Fibroblast of skin of right quadriceps (primary cell): ENCODE results near the gene PMEPA1.

Source experiments
- DNase-seq: peaks from one replicate; pipeline ENCODE4 v3.0.0-alpha.2; 2013

PMEPA1 gene

DNA sequence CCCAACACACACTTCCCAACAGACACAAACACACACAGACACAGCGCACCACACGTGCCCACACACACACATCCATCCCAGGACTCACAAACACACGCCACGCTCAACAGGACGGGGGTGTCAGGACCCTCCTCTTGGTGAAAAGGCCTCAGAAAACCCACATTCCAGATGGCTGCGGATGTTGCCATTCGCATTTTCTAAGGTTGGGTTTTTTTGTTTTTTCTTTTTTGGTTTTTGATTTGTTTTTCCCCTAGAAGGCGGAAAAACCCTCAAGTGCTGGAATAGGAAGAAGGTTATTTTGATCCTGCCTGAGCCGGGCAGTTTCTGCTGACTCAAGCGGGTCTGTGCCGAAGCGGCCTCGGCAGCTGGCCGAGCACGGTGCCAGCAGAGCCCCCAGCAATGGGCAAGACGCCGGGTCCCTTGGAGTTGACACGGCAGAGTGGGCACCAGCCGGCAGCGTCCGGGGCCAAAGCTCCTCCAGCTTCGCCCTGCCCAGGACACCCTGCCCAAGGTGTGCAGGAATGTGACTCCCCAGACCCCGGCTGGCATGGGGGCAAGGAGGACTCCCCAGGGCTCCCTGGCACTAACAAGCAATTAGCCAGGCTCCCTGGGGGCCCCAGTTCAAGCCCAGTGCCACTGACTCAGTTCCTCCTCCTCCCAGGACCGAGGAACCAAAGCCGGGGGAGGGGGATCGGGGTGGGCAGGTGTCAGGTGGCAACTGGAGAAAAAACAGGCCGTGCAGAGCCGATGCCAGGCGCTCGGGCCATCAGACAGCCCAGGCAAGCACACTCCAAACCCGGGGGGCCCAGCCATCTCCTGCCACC lies 48.7 kb downstream of the PMEPA1 start:
- no peak for DNase-seq

DNA sequence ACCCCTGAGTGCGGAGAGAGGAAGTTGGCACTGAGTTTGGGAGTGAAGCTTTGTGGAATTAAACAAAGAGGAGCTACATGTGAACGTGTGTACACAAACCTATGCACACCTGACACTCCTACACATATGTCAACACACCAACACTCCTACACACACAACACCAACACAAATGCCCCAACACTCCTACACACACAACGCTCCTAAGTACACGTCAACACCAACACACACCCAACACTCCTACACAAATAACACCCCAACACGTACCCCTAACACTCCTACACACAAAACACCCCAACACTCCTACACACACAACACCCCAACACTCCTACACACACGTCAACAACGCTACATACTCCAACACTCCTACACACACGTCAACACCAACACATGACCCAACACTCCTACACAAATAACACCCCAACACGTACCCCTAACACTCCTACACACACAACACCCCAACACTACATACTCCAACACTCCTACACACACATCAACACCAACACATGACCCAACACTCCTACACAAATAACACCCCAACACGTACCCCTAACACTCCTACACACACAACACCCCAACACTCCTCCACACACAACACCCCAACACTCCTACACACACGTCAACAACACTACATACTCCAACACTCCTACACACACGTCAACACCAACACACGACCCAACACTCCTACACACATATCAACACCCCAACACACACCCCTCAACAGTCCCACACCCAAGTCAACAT lies 49.5 kb downstream of the PMEPA1 start:
- no peak for DNase-seq

DNA sequence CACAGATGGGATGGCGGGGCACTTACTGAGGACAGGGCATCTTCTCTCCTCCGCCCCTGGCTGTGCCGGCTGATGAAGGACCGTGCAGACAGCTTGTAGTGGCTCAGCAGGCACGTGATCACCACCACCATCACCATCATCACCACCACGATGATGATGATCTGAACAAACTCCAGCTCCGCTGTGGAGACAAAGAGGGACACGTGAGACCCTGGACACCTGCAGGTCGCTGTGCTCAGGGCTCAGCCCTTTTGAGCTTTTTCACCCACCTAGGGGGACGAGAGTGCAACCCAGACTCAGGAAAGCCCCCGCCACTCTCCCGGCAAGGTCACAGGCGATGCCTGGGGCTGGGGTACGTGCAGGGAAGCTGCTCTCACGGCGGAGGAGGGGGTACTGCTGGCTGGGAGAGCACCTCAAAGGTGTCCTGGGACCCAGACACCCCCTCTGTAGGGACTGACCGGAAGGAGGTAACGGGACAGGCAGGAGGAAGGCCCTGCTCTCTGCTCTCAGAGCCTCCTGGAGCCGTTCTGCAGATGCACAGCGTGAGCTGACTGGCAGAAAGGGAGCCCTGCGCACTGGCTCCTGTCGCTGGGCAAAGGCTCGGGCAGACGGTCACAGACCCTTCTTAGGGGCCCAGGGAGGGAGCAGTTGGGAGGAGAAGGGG lies 50.2 kb downstream of the PMEPA1 start:
- no peak for DNase-seq

DNA sequence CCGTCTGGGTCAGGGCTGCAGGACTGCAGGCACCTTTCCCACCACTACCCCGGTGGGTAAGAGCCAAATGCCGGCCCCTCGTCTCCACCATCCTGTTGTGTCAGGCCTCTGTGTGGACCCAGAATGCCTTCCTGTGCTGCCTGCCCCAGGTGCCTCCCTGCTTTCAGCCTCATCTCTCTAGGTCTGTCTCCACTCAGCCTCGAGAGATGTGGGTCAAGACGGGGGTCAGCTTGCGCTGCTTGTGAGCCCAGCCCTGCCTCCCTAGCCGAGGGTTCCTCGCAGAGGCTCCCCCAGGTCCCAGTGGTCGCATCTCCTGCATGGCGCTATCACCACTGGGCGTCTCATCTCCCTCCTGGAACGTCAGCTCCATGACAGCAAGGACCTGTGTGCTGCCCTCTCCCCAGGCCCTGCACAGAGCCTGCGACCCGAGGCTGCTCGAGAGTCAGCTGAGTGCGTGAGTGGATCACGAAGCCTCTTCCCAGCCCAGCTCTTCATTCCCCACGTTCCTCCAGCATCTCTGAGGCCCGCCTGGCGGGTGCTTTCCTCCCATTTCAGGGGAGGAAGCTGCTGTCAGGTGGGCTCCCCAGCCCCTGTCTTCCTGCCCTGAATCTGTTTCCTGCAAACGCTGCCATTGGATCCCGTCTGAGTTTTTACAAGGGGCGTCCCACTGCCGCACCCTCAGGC lies 50.8 kb downstream of the PMEPA1 start:
- DNase-seq, result no peak

DNA sequence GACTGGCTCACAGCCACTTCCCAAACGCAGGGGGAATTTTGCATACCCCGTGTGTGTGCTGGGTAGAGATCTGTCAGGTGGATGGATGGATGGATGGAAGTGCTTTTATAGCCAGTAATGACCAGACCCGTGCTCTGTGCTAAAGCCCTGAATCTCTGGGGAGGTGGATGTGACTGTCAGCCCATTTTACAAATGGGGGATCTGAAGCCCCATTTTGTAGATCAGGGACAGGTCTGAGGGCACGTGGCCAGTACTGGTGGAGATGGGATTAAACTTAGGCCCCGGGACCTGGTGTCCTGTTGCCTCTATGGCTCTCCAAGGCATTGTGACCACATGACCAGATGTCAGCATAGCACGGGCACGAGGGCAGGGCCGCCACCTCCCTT lies 51.4 kb downstream of the PMEPA1 start:
- no peak for DNase-seq

DNA sequence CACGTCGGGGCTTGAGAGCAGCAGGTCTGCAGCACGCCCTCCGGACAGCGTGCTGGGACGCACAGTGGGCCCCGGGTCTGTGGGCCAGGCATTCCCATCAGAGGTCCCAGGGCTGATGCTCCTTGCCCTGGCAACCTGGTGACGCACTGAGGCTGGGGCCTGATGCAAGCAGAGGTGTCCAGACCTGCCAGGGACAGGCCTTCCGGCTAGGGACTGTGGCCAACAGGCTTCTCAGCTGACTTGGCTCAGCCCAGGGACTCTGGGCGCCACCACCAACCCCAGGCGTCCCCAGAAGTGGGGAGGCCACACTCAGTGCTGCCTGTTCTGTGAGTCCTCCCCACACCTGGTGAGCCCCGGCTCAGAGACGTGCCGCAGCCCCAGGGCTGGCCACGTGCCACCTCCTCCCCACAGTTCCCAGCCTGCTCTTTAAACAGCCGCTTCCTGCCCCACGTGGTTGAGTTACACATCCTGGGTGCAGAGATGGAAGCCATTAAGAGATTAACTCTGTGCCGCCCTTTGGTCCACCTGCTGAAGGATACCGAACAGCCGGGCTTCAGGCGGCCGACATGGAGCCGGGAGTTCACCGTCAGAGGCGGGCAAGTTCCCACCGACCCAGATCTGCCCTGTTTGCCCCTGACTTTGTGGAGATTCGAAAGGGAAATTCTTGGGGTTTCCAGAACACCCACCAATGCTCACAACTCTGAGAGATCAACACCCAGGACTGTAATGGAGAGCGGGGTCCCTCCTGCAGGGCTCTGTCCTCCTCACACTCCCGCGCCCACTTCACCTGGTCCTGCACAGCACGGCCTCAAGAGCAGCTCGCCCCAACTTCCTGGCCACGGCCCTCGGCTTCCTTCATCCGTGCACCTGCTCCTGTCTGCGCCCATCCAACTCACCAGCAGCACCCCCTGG lies 52.0 kb downstream of the PMEPA1 start:
- DNase-seq, result no peak

DNA sequence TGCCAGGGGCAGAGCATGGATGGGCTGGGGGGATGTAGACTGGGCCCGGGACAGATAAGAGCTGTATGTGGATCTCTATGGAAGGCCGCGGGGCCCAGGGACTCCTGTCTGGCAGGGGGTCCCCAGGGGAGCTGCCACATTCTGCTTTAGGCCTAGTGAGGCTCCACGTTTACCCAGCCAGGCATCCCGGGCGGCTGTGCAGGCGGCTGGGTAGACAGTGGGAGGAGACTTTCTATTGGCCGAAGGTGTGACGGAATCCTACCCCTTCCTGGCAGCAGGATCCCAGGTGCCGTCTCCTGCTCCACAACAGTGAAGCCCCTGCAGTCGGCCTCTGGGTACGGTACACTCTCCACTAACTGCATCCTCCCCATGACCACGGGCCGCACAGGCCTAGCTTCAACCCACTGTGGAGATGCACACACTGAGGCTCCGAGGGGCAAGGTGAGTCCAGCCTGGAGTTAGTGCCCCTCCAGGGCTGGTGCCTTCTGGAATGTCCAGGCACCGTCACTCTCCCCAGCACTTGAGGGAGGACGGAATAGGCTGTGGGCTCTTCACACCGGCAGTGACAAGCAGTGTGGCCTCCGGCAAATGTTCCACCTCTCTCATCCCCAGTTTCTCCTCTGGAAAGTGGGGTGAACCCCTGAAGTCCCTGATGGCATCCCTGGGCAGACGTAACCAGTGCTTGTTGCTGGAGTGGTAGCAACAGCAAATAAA lies 52.8 kb downstream of the PMEPA1 start:
- DNase-seq, result no peak

DNA sequence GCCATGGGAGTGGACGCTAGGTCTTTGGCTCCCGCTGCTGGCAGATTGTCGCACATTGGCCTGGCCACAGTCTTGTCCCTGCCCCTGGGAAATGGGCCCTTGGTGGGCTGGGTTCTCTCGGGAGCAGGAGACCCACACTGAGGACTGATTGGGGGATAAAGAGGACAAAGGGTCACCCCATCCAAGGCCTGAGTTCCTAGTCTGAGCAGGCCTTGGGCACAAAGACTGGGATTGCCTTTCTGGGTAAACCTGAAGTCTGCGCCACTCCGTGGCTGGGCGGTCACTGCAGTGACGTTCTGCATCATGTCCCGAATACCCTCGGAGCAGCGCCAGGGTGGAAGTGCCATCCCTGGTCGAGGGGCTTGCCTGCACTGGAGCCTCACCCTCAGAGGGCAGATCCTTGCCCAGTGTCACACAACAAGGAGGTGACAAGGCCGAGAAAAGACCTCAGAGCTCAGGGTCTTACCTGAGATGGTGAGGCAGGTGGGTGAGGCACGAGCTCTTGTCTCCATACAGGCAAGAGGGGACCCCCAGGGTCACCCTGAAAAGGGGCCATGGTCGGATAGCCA lies 53.5 kb downstream of the PMEPA1 start:
- DNase-seq, result no peak

DNA sequence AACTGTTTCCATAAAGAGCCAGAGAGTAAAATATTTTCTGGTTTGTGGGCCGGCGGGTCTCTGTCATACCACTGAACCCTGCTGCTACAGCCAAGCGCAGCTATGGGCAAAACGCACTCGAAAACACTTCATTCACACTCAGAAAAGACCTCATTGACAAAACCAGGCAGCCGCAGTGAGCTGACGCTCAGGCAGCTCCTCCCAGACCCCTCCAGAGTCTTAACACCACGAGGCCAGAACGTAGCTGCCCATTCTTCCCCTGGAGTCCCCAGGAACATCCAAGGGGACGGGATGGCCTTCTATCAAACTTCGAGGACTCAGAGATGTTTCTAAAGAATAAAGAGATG lies 54.0 kb downstream of the PMEPA1 start:
- DNase-seq, result no peak

DNA sequence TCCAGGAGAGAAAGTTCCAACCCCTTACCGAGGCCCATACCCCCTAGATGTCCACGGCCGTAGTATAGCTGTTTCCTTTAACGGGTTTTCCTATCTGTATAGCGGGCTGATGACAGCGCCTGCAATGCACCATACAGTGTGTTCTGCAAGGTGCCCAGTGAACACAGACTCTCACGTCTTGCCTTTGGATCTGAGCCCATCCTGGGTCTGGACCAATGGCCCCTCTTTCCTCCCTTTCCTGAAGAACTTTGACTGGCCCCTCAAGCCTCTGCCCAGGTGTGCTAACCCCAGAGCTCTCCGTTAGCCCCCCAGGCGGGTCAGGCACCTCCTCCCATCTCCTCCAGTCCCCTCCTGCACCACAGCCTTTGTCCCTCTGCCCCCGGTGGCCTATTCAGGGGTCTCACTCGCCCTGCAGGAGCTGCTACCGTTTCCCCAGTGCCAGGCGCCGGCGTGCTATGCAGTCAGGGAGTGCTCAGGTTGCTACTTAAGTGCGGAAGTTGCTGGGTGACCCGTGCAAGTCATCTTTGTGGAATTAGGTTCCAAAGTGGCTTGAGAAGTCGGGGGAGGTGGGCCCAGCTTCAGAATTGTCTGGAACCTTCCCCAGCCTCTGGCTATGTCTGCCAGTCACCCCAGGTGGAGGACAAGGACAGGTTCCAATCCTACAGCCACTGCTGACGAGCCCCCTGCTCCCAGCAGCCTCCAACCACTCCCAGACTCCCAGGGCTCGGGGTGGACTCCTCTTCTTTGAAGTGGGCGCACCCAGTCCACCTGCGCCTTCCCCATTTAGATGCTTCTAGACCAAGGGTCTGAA lies 54.6 kb downstream of the PMEPA1 start:
- no peak for DNase-seq

DNA sequence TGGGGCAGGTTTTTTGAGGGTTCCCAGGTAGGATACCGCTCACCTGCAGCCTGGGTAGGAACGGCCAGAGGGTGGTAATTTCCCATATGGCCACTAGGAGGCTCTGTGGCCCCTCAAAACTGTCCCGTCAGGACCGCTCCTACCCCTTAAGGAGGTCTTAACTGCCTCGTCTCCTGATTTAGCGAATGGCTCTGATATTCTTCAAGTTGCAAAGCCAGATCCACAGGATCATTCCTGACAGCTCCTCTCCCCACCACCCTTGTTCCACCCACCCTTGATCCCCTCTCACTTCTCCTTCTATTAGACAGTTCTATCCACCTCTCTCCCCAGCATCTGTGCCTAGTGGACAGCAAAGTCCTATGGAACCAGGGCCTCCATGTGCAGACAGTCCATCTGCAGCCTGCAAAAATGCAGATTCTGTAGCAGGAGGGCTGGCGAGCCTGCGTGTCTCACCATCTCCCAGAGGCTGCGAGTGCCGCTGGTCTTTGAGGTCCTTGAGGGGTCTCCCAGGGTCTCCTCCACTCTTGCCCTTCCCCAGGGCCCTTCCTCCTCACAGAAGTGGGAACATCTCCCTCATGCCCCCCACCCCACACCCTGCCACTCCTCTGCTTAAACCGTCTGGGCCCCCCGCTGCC lies 55.3 kb downstream of the PMEPA1 start:
- DNase-seq, result peak; percentile 57

DNA sequence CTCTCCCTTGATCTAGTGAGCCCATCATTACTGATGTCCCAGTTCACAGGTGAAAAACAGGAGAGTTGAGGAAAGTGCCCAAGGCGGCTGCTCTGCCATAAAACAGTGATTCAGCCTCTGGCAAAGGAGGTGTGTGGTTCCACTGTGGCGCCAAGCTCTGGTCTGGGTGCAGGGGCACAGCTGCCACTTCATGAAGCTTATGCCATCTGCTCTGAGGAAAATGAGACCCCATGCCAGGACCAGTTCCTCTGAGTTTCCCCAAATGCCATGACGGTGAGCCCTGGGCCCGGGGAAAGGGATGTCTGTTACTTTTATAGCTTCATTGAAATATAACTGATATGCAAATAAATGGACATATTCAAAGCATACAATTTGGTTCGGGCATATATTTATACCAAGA lies 55.9 kb downstream of the PMEPA1 start:
- DNase-seq, result no peak

DNA sequence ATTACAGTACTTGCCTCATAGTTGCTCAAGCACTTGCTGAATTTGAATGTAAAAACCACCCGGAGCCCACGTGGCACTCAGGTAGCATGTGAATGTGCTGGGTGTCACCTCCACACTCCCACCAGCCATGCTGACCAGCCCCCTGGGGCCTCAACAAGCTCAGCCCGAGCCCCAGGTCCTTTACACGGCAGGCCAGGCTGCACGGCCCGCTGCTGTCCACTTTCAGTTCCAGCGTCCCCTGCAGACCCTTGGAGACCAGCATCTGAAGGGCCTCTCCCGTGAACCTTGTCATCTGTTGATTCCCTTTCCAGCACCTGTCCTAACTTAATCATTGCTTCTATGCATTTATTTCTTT lies 56.3 kb downstream of the PMEPA1 start:
- DNase-seq, result no peak

DNA sequence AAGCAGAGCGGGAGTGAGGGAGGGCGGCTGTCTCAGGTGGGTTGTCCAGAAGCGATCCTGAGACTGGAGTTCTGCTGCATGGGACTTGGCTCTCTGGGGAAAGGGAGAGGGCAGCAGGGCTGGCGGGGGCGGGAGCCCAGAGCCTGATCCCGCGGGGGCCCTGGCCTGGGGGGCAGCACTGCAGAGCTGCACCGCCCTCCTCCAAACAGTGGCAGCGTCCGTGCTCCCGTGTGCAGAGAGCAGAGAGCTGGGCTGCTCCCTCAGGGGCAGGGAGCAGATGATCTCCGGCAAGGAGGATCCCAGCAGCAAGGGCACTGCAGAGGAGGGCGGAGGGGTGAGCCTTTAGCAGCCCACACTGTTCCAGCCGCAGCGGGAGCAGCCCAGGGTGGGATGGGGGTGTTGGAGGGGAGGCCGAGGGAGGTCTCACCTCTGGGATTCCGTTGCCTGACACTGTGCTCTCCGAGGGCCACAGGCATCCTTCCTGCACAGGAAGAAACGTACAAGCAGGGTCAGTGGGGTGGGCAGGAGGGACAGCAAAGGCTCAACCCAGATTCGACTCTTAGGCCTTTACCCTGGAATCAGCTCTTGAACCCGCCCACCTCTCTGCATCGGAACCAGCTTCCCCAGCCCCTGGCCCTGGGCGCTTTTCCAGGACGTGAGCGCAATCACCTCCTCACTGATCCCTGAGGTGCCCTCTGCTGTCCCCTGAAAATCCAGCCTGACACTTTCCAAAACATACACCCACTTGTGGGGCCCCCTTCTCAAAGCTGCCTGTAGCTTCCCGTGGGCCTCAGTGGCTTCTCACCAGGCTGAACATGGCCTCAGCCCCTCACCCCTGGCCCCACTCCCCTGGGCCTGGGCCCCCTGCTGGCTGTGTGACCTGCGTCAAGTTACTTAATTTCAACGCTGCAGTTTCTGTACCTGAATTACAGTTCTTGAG lies 56.9 kb downstream of the PMEPA1 start:
- DNase-seq, result no peak

DNA sequence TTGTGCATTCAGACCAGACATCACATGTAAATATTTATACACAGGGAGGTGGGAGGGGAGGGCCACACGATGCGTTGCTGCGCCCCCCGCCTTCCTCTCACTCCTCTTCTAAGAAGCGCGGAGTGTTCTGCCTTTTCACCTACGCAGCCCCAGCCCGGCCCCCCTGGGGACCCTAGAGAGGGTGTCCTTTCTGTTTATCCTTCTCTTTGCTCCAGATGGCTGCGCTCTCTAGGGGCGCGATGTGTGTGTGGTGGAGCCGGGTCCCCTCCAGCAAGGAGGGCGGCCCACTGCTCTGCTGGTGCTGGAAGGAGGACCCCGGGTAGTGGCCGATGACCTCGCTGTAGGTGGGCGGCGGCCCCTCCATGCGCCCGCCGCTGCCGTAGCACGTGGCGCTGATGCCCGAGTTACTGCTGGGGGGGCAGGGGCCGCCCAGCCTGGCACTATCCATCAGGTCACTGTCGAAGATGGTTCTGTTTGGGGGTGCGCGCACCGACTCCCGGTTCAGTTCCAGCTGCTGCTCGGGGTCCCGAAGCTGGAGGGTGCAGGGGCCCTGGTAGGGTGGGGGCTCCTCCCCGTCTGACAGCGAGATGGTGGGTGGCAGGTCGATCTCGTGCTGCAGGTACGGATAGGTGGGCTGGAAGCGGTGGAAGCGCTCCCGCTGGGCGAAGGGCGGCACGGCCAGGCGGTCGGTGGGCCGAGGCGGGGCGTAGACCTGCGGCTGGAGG lies 57.8 kb downstream of the PMEPA1 start:
- no peak for DNase-seq

DNA sequence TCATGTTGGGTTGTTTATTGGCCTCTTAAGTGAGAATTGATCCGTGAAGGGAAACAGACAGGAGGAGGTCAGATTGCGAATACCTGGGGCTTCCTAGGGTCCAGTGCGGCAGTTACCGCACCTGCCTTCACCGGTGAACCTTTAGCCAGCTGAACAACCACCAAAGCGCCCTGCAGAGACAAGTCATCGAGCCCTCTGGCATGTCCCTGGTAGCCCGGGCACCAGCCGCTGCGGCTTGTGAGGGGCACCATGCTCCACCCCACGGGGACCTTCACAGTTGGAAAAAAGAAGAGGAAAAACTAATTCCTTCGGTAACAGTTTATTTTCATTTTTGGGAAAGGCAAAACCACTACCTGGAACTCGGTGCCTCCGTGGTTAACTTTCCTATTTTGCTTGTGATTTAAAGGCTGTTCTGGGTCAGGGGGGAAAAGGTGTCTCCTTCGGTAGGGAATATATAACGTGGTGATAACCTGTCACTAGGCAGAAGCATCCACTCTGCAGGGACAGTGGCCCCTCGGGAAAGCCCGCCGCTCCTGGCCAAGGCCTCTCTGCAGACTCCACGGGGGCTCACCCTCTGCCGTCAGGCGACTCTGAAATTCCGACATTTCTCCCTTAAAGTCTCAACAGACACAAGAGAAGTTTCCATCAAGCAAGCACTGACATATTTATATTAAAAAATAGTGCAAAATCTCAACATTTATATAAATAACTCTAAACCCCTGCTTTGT lies 58.9 kb downstream of the PMEPA1 start:
- no peak for DNase-seq

DNA sequence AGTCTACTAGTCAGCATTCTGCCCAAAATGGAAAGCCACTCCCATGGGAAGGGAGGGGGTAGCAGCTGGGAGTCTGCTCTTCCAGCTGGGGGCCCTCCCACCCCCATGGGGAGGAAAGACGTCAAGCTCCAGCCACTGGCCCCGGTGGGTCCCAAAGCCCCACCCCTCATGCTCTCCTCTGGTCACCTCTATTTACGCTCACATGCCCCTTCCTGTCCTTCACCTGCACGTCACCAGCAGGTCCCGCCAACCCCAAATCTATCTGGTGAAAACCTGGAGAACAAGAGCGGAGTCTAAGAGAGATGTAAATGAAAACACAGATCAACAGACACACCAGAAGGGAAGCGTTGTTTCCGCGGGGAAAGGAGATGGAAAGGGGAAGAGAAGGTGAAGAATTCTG lies 59.5 kb downstream of the PMEPA1 start:
- DNase-seq, result no peak
